Measurements from ENCODE around the gene ARHGAP10.

DNA sequence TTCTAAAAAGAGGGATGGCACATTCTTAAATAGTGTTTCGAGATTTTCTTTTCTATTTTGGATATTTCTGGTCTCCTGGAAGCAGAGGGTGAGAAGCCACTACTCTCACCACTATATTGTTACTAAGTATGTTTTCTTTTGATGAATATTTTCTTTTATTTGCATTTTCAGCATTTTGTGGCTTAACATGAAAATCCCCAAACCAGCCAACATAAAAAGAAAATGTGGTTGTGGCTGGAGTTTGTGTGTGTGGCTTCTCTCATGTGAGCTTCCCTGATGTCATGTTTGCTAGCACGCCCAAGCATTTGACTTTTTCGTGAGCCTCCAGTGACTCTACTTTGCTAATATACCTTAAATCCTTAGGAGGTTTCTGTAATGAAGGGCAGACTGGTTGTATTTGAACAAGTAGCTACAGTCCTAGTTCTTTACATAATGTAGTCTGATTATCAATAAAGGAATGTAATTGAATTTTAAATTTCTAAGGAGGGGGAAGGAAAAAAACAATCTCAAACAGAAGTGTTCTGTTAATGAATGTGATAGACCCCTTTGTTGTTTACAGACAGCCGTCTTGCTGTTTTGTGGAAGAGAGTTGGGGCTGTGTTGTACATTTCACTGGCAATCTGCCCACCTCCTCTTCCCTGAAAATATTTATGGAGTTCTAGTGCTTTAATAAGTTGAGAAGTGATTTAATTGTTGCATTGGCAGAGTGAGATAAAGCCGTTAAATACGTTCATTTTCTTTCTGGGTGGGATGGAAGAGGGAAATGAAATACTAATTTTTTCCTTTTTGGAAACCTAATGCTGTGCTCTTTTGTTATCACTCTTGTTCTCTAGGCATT, 114.6 kb downstream of the ARHGAP10 start:
- TF ChIP-seq, protein P1, sequence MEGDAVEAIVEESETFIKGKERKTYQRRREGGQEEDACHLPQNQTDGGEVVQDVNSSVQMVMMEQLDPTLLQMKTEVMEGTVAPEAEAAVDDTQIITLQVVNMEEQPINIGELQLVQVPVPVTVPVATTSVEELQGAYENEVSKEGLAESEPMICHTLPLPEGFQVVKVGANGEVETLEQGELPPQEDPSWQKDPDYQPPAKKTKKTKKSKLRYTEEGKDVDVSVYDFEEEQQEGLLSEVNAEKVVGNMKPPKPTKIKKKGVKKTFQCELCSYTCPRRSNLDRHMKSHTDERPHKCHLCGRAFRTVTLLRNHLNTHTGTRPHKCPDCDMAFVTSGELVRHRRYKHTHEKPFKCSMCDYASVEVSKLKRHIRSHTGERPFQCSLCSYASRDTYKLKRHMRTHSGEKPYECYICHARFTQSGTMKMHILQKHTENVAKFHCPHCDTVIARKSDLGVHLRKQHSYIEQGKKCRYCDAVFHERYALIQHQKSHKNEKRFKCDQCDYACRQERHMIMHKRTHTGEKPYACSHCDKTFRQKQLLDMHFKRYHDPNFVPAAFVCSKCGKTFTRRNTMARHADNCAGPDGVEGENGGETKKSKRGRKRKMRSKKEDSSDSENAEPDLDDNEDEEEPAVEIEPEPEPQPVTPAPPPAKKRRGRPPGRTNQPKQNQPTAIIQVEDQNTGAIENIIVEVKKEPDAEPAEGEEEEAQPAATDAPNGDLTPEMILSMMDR (conservative IDR thresholded peaks at IDR 0.05; ENCODE audit: low read depth, low read length), result no peak
- no peak for TF ChIP-seq EZH2 (IDR thresholded peaks at IDR 0.05; ENCODE audit: borderline replicate concordance, low read depth, low read length, poor library complexity, severe bottlenecking)

All from A673 (cell line).